Right lobe of liver (tissue), 4 donors: Measurements from ENCODE around the gene PLA2G5.

ENCODE experiments used
- POLR2A ChIP-seq: fragments of 450-650 bp; IDR thresholded peaks from one replicate; pipeline ENCODE4 v1.6.1; 2017; ENCODE audit warnings: antibody characterized with exemption, mild to moderate bottlenecking
- TF ChIP-seq, protein P1 (sequence below), 4 donors: fragments of 200-600 bp in 3 of 4; fragments of 450-650 bp in 1 of 4; IDR thresholded peaks; one replicate each; pipeline versions ENCODE4 v1.5.1 to v1.8.0; 2016 to 2022; ENCODE audit warnings: antibody characterized with exemption in 4 of 4, mild to moderate bottlenecking in 2 of 4
- donor health status: DM: no; HTN: no; CAD: no.
- donor health status: DM: no; HTN: no; CAD: no.
- donor health status: DM: no; HTN: yes; CAD: no.

- TF ChIP-seq POLR2A, result no peak
- TF ChIP-seq, protein P1, sequence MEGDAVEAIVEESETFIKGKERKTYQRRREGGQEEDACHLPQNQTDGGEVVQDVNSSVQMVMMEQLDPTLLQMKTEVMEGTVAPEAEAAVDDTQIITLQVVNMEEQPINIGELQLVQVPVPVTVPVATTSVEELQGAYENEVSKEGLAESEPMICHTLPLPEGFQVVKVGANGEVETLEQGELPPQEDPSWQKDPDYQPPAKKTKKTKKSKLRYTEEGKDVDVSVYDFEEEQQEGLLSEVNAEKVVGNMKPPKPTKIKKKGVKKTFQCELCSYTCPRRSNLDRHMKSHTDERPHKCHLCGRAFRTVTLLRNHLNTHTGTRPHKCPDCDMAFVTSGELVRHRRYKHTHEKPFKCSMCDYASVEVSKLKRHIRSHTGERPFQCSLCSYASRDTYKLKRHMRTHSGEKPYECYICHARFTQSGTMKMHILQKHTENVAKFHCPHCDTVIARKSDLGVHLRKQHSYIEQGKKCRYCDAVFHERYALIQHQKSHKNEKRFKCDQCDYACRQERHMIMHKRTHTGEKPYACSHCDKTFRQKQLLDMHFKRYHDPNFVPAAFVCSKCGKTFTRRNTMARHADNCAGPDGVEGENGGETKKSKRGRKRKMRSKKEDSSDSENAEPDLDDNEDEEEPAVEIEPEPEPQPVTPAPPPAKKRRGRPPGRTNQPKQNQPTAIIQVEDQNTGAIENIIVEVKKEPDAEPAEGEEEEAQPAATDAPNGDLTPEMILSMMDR (IDR thresholded peaks at IDR 0.05), result no peak
Measured at GRCh38 chr1:20134995-20135394, 65.0 kb downstream of the PLA2G5 start.
